Endothelial cell of umbilical vein (primary cell): ENCODE data around the gene MLYCD. TPM values are rescaled to one million over a fixed set of nuclear protein-coding genes. Genes with fewer than 3 reads are reported as not detected.

Experiments used
- BruUV-seq: library from RNA; stranded (reverse); fragments of 400-500 nt; replicated peaks from 2 replicates; lab custom pipeline; 2021; lab: Mats Ljungman, UMichigan
- CTCF ChIA-PET: fragments of 300-600, 350-600 bp; sonication (Branson Sonifier 250); formaldehyde crosslinking; loops from one replicate; lab custom pipeline; 2021; ENCODE audit warnings: antibody characterized with exemption, inconsistent platforms; lab: Charles Lee
- POLR2A ChIA-PET: fragments of 300-600, 350-600 bp; sonication (Branson Sonifier 250); formaldehyde crosslinking; loops from one replicate; lab custom pipeline; 2021; ENCODE audit warnings: antibody characterized with exemption, inconsistent platforms; lab: Charles Lee
- DNase-seq: peaks from one replicate; pipeline ENCODE4 v3.0.0-alpha.2; 2011; ENCODE audit warnings: low read depth, low spot score
- FAIRE-seq: peaks from 2 replicates; lab custom pipeline; 2011; peaks lifted over from hg19 to GRCh38; lab: Jason Lieb, UNC
- H2AFZ ChIP-seq: 2 replicates; pipeline ENCODE4 v1.6.0; 2012; ENCODE audit warnings: low read depth, low read length, control low read depth, inconsistent platforms
- H3K27ac ChIP-seq: 2 replicates; pipeline ENCODE4 v1.5.1; 2011; ENCODE audit warnings: low read depth, mild to moderate bottlenecking, control low read depth, low read length, moderate library complexity; ENCODE audit not compliant: insufficient read depth
- H3K27me3 ChIP-seq, 2 experiments: 2 replicates each; pipeline versions ENCODE4 v1.6.0 to v1.6.1; 2011; ENCODE audit warnings: low read length in 2 of 2, mixed read lengths in 1 of 2; ENCODE audit not compliant: control insufficient read depth in 2 of 2, insufficient read depth in 2 of 2
- H3K36me3 ChIP-seq, 2 experiments: 2 replicates in 1 of 2; 3 replicates in 1 of 2; pipeline ENCODE4 v1.5.1; 2011; ENCODE audit warnings: low read length in 2 of 2, mild to moderate bottlenecking in 1 of 2, moderate library complexity in 1 of 2; ENCODE audit not compliant: control insufficient read depth in 2 of 2, insufficient read depth in 2 of 2; ENCODE audit errors: extremely low read depth in 1 of 2
- H3K4me1 ChIP-seq: 3 replicates; pipeline ENCODE4 v1.5.1; 2011; ENCODE audit warnings: mild to moderate bottlenecking, low read length; ENCODE audit not compliant: control insufficient read depth, insufficient read depth; ENCODE audit errors: extremely low read depth
- H3K4me2 ChIP-seq: 2 replicates; pipeline ENCODE4 v1.6.1; 2011; ENCODE audit warnings: low read length, control low read depth, mixed read lengths; ENCODE audit not compliant: insufficient read depth
- H3K4me3 ChIP-seq, 3 experiments: fragments of 200-600 bp in 1 of 3; sonication (generic), shearing (Covaris generic) in 1 of 3; replicated peaks in 1 of 3; 2 replicates each; pipeline ENCODE4 v1.5.1; 2011 to 2016; ENCODE audit warnings: control low read depth in 3 of 3, low read length in 3 of 3, mild to moderate bottlenecking in 2 of 3, inconsistent platforms in 1 of 3, low read depth in 1 of 3, moderate library complexity in 1 of 3; ENCODE audit not compliant: insufficient read depth in 1 of 3
- H3K79me2 ChIP-seq: 2 replicates; pipeline ENCODE4 v1.6.0; 2012; ENCODE audit warnings: low read length, inconsistent platforms; ENCODE audit not compliant: control insufficient read depth, insufficient read depth
- H3K9ac ChIP-seq: replicated peaks from 2 replicates; pipeline ENCODE3; 2011; ENCODE audit warnings: low read length, control low read depth; ENCODE audit not compliant: insufficient read depth; ENCODE audit errors: extremely low read depth
- H3K9me1 ChIP-seq: replicated peaks from 3 replicates; pipeline ENCODE4 v1.6.0; 2011; ENCODE audit warnings: mild to moderate bottlenecking, low read length; ENCODE audit not compliant: control insufficient read depth, insufficient read depth; ENCODE audit errors: extremely low read depth
- H3K9me3 ChIP-seq: replicated peaks from 2 replicates; pipeline ENCODE4 v1.5.1; 2012; ENCODE audit warnings: low read length, inconsistent platforms; ENCODE audit not compliant: control insufficient read depth, insufficient read depth
- H4K20me1 ChIP-seq: replicated peaks from 2 replicates; pipeline ENCODE3; 2011; ENCODE audit warnings: mild to moderate bottlenecking, low read length; ENCODE audit not compliant: control insufficient read depth, insufficient read depth; ENCODE audit errors: extremely low read depth
- EZH2 ChIP-seq: IDR thresholded peaks from 2 replicates; pipeline ENCODE4 v1.6.1; 2012; ENCODE audit warnings: borderline replicate concordance, low read depth, mild to moderate bottlenecking, moderate library complexity, low read length, inconsistent platforms; ENCODE audit not compliant: severe bottlenecking
- JUN ChIP-seq: IDR thresholded peaks from 2 replicates; pipeline ENCODE4 v1.6.1; 2011; ENCODE audit warnings: borderline replicate concordance, low read depth; ENCODE audit not compliant: insufficient read length, insufficient read depth
- POLR2A ChIP-seq: IDR thresholded peaks from 2 replicates; pipeline ENCODE4 v1.6.1; 2012; ENCODE audit warnings: low read depth, mild to moderate bottlenecking, control low read depth, low read length
- POLR2AphosphoS5 ChIP-seq: IDR thresholded peaks from 2 replicates; pipeline ENCODE4 v1.6.1; 2012; ENCODE audit warnings: low read depth, mild to moderate bottlenecking, control low read depth, low read length, moderate library complexity; ENCODE audit not compliant: insufficient read depth
- dilution Hi-C: fragments of 300-500 bp; cut with MboI; formaldehyde crosslinking; loops from one replicate; pipeline ENCODE4 v1.15.0; 2019; ENCODE audit warnings: low sequenced_read_pairs; ENCODE audit not compliant: extremely low pct_ligation_motif_present
- intact Hi-C: fragments of 100-400 bp; cut with micrococcal nuclease; formaldehyde crosslinking; loops from one replicate; pipeline ENCODE4 v1.10.0; 2022
- polyA plus RNA-seq, 4 experiments: library from polyadenylated mRNA; depleted of rRNA in 3 of 4; stranded (reverse) in 3 of 4; unstranded in 1 of 4; fragments of >200 nt; gene quantifications; 2 replicates each; pipeline versions ENCODE4 v1.2.1 to v1.2.3, GENCODE V29; 2011 to 2012; ENCODE audit warnings: missing spikeins in 1 of 4
- total RNA-seq: library from RNA; stranded (reverse); gene quantifications from 2 replicates; pipeline ENCODE4 v1.2.3, GENCODE V29; 2021
- TF ChIP-seq, protein P1 (sequence below): IDR thresholded peaks from 2 replicates; pipeline ENCODE4 v1.6.1; 2011; ENCODE audit not compliant: insufficient read depth, insufficient read length
- TF ChIP-seq, protein P2 (sequence below), 2 donors: IDR thresholded peaks; 1 replicate in 1 of 2; 2 replicates in 1 of 2; pipeline ENCODE4 v1.5.1; 2011; ENCODE audit warnings: low read length in 2 of 2, mild to moderate bottlenecking in 2 of 2, moderate library complexity in 2 of 2, control low read depth in 1 of 2, inconsistent platforms in 1 of 2, low read depth in 1 of 2; ENCODE audit not compliant: insufficient read depth in 1 of 2; ENCODE audit errors: extremely low read depth in 1 of 2

The MLYCD gene
- total and polyA plus RNA-seq, 2 donors (not counting 3 experiments of a cell fraction or from before 2014, with no cell fraction given) = 2.0 to 3.4 TPM

DNA sequence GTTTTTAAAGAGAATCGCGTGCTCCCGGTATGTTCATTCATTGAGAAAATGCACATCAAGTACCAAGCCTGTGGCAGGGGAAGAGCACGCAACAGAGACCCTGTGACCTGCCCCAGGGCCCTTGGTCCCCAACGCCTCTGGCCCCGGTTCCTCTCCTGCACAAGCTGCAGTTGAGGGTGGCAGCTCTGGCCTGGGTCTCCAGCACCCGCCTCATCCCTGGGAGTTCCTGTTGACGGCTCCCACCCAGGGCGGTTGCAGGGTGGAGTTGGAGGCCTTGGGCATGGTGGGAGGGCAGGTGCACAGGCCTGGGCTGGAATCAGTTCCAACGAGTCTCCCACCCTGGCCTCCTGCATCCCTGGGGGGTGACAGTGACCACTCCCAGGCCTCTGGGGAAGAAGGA, 74.2 kb downstream of the MLYCD start:
- Histone ChIP-seq H3K9me1 (no peaks in the 10 kb centered on the region), H3K27ac (no peak overlapping the region), H3K9ac (no peak overlapping the region), H3K27me3 (peaks cover 5 to 8% of the 10 kb centered on the region in 2 experiments), H3K4me3 (no peak overlapping the region), H3K79me2 (no peaks in the 10 kb centered on the region), H2AFZ (no peak overlapping the region), H3K36me3 (no peaks in the 10 kb centered on the region), H3K4me1 (no peaks in the 10 kb centered on the region), H3K4me2 (no peak overlapping the region), H4K20me1 (no peaks in the 10 kb centered on the region), H3K9me3 (no peaks in the 10 kb centered on the region)
- CTCF ChIA-PET = no interaction called here
- no peak for DNase-seq
- POLR2A ChIA-PET = no interaction called here
- BruUV-seq = no TSS peak
- dilution Hi-C loops (no loop called here), intact Hi-C loops (no loop called here)
- TF ChIP-seq, protein P1, sequence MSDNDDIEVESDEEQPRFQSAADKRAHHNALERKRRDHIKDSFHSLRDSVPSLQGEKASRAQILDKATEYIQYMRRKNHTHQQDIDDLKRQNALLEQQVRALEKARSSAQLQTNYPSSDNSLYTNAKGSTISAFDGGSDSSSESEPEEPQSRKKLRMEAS = no peak
- TF ChIP-seq JUN = no peak
- TF ChIP-seq EZH2 = no peak
- TF ChIP-seq, protein P2, sequence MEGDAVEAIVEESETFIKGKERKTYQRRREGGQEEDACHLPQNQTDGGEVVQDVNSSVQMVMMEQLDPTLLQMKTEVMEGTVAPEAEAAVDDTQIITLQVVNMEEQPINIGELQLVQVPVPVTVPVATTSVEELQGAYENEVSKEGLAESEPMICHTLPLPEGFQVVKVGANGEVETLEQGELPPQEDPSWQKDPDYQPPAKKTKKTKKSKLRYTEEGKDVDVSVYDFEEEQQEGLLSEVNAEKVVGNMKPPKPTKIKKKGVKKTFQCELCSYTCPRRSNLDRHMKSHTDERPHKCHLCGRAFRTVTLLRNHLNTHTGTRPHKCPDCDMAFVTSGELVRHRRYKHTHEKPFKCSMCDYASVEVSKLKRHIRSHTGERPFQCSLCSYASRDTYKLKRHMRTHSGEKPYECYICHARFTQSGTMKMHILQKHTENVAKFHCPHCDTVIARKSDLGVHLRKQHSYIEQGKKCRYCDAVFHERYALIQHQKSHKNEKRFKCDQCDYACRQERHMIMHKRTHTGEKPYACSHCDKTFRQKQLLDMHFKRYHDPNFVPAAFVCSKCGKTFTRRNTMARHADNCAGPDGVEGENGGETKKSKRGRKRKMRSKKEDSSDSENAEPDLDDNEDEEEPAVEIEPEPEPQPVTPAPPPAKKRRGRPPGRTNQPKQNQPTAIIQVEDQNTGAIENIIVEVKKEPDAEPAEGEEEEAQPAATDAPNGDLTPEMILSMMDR (IDR thresholded peaks at IDR 0.05; ENCODE audit: extremely low read depth in 1 of 2, insufficient read depth in 1 of 2, low read depth in 1 of 2, low read length in 2 of 2) = no peak
- TF ChIP-seq POLR2AphosphoS5 = no peak
- no peak for TF ChIP-seq POLR2A
- no peak for FAIRE-seq
